ENCODE measurements around the gene SLC27A5.
A peak's percentile ranks its signal among the peaks of the same experiment; 100 is the strongest.
"Not testable (repeated sequence)": the region's sequence is repeated elsewhere in the genome, so short reads cannot be mapped to it uniquely, and the experiment has no call there.

The SLC27A5 gene

GRCh38 chr19:58522709-58523108 lies 10.9 kb upstream of the SLC27A5 start:
- DNase-seq (ENCODE audit: low read depth in 3 of 3), result no peak

GRCh38 chr19:58521651-58522050 lies 9.9 kb upstream of the SLC27A5 start:
- no peak for DNase-seq (ENCODE audit: low read depth in 3 of 3)

- no peak for DNase-seq (ENCODE audit: low read depth in 3 of 3)
Measured at GRCh38 chr19:58520257-58520599, 8.4 kb upstream of the SLC27A5 start.

- DNase-seq (ENCODE audit: low read depth in 3 of 3), result peak; percentile 73 to 89 (median 74)
Measured at GRCh38 chr19:58519355-58520256, 7.8 kb upstream of the SLC27A5 start, which contains the start of gene ZBTB45. Gene ZBTB45 (minus strand): TSS chr19:58519810. CDS start chr19:58517673, 2,137 bp downstream.

GRCh38 chr19:58519087-58519354 lies 7.2 kb upstream of the SLC27A5 start:
- DNase-seq (ENCODE audit: low read depth in 3 of 3), result no peak

GRCh38 chr19:58518256-58519086 lies 6.7 kb upstream of the SLC27A5 start:
- DNase-seq (ENCODE audit: low read depth in 3 of 3), result no peak

- no peak for DNase-seq (ENCODE audit: low read depth in 3 of 3)
Measured at GRCh38 chr19:58516964-58517833, 5.4 kb upstream of the SLC27A5 start.

GRCh38 chr19:58516246-58516836 lies 4.5 kb upstream of the SLC27A5 start:
- no peak for DNase-seq (ENCODE audit: low read depth in 3 of 3)

GRCh38 chr19:58515259-58515658 lies 3.5 kb upstream of the SLC27A5 start:
- DNase-seq (ENCODE audit: low read depth in 3 of 3), result no peak

- DNase-seq (ENCODE audit: low read depth in 3 of 3), result no peak
Measured at GRCh38 chr19:58514564-58515022, 2.8 kb upstream of the SLC27A5 start.

- DNase-seq (ENCODE audit: low read depth in 3 of 3), result peak; percentile 88 to 93 (median 88)
Measured at GRCh38 chr19:58513694-58514563, 2.1 kb upstream of the SLC27A5 start.

GRCh38 chr19:58513213-58513693 lies 1.5 kb upstream of the SLC27A5 start:
- DNase-seq (ENCODE audit: low read depth in 3 of 3), result no peak

GRCh38 chr19:58510084-58510862 lies 1.5 kb downstream of the SLC27A5 start:
- no peak for DNase-seq (ENCODE audit: low read depth in 3 of 3)

GRCh38 chr19:58509731-58510083 lies 2.1 kb downstream of the SLC27A5 start:
- no peak for DNase-seq (ENCODE audit: low read depth in 3 of 3)

- DNase-seq (ENCODE audit: low read depth in 3 of 3), result not testable (repeated sequence)
Measured at GRCh38 chr19:58507602-58508223, 4.1 kb downstream of the SLC27A5 start.

- no peak for DNase-seq (ENCODE audit: low read depth in 3 of 3)
Measured at GRCh38 chr19:58500242-58500641, 11.6 kb downstream of the SLC27A5 start.

GRCh38 chr19:58499021-58499927 lies 12.5 kb downstream of the SLC27A5 start:
- DNase-seq (ENCODE audit: low read depth in 3 of 3), result peak; percentile 93 to 99 (median 93)
